Activated CD4-positive, alpha-beta T cell treated with anti-CD3 and anti-CD28 coated beads, Interleukin-2, amount 50 U/mL, for 16 hours (primary cell): ENCODE data around the gene SLC16A5.
"Not testable (repeated sequence)": the region's sequence is repeated elsewhere in the genome, so short reads cannot be mapped to it uniquely, and the experiment has no call there.

ENCODE experiments used
- DNase-seq: peaks from one replicate; pipeline ENCODE4 v3.0.0-alpha.2; 2020

SLC16A5 gene

DNA sequence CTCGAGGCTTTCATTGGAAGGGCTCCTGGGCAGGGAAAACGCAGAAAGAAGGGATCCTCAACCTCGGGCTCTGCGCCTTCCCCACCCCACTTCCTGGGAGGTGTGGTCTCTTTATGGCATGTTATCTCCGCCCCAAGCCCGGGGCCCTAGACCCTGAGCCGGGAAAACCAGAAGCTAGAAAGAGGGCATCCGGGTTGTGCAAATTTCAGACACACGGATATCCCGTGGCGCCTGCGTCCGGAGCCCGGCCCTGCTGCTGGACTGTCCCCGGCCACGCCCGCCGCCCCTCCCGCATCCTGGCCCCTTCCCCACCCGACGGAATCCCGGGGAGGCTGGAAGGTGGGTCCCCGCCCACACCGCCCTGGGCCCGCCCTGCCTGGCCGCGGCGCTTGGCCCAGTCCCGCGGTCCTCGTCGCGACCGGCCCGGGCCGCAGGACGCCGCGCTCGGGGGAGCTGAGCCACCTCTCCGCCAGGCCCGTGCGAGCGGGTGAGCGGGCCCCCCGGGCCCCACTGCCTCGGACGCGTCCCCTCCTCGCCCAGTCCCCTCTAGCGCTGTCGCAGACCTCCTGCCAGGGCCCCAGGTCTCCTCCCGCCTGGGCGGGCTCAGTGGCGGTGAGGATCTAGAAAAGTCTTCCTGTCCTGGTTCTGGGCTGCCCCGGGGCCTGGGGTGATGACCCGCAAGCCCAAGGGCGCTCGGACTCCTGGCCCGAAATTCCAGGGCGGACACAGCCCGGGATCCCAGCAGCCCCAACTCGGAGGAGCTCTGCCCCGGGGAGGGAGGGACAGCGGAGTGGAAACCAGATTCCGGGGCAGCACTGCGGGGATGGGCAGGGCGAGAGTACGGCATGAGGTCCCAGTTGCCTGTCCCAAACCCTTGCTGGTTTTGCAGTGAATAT lies at the start of gene SLC16A5:
Gene SLC16A5 (plus strand): TSS at position 397 of the 896 bp plus-strand sequence. CDS start 5,683 bp downstream, outside the sequence.
- DNase-seq = peak; percentile 44

- no peak for DNase-seq
These were observed 48.5 kb upstream of the SLC16A5 start for GRCh38 chr17:75039238-75039637.

GRCh38 chr17:75041656-75042280 lies 46.0 kb upstream of the SLC16A5 start:
- DNase-seq = no peak

GRCh38 chr17:75043789-75044188 lies 44.0 kb upstream of the SLC16A5 start:
- DNase-seq = not testable (repeated sequence)

- no peak for DNase-seq
These were observed 43.0 kb upstream of the SLC16A5 start for GRCh38 chr17:75044716-75045115.

- not testable (repeated sequence) for DNase-seq
These were observed 41.8 kb upstream of the SLC16A5 start for GRCh38 chr17:75045946-75046406.

GRCh38 chr17:75046407-75047289 lies 41.1 kb upstream of the SLC16A5 start, which contains the start of the genes ATP5PD and KCTD2:
Gene ATP5PD, minus strand, starts transcription at chr17:75046969. Its CDS starts 4,319 bp downstream, at chr17:75042650.
Gene KCTD2, plus strand, starts transcription at chr17:75047225. Its CDS starts 26 bp downstream, at chr17:75047251.
- DNase-seq = peak; percentile 98

GRCh38 chr17:75047398-75048098 lies 40.2 kb upstream of the SLC16A5 start:
- DNase-seq = no peak

- no peak for DNase-seq
These were observed 39.4 kb upstream of the SLC16A5 start for GRCh38 chr17:75048249-75048878.

DNA sequence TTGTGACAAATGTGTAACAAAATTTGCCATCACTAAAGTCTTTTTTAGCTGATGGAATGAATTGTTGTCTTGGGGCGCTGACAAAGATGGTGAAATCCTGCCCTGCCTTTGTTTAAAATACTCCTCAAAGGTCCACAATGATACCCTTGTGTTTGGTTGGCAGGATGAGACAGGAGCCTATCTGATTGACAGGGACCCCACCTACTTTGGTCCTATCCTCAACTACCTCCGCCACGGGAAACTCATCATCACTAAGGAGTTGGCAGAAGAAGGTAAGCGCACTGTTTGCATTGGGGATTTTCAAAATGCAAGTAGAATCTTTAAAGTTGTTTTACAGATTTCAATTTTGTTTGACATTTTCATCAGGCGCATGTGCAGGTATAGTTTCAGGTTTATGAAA lies 38.7 kb upstream of the SLC16A5 start:
- no peak for DNase-seq

DNA sequence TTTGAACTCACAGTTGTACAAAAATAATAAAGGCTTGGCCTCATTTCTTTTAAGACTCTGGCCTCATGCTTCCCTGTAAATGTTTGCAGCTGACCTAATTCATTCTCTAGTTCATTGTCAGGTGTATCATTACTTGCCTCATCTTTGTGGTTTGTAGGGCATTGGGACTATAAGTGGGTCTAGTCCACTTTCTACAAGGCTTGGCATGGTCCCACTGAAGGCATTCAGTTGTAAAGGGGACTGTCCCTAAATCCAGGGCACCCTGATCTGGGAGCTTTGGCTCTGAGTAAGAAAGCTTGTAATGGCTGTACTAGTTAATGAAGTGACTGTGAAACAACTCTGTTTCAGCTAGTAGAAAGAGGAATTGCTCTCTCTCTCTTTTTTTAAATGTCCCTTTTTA lies 38.0 kb upstream of the SLC16A5 start:
- DNase-seq = no peak

DNA sequence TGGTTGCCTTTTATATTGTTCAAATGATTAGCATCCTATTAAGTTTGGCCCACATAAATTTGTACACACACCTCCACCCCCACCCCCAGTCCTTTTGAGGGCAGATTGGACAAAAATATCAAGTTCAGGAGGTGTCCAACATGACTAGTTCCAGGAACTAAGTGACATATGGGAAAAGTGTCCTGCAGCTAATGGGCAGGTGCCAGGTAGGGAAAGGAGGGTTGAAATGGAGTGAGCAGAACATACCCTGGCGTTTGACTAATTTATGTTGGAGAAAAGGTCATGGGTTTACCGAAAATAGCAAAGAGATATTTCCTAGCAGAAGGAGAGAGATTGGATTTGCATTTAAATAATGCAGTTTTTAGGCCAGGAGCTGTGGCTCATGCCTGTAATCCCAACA lies 35.8 kb upstream of the SLC16A5 start:
- DNase-seq = no peak

DNA sequence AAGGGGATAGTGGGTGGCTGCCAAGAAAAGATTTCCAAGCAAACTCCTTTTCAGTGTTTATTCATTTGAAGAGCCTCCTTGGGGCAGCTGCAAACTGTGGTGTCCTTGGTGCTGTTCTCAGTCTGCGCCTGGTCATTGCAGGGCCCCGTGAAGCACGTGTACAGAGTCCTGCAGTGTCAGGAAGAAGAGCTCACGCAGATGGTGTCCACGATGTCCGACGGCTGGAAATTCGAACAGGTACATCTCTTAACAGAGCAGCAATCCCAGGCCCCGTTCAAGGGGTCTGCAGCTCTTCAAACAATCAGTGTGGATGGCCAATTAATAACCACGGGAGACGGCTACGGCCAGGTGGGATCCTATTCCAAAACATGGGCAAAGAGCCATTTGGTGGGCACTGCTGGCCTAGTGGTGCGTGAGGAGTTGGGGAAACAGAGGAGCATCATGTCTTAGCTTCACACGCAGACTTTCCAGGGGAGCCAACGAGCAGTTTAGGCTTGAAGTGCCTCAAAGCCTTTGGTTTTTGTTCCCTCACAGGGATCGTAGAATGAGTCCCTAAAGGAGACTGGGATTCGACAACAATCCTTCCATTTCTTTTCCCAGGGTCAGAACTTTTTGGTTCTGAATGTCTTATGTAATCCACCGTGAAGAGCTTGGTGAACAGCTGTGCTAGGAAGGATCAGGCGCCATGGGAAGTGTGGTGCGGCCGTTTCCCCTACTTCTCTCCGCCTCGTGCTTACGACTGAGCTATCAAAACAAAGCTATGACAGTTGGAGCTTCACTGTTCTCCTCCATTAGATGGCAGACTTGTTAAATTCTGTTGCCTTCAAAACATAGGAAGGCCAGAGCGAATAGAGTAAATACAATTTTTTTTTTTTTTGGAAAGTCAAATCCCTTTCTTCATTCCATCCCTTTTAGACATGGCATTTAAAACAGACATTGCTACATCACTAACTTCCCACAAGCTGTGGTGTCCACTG lies 28.1 kb upstream of the SLC16A5 start:
- no peak for DNase-seq

GRCh38 chr17:75060434-75061054 lies 27.2 kb upstream of the SLC16A5 start:
- no peak for DNase-seq

GRCh38 chr17:75061055-75061438 lies 26.7 kb upstream of the SLC16A5 start:
- no peak for DNase-seq

DNA sequence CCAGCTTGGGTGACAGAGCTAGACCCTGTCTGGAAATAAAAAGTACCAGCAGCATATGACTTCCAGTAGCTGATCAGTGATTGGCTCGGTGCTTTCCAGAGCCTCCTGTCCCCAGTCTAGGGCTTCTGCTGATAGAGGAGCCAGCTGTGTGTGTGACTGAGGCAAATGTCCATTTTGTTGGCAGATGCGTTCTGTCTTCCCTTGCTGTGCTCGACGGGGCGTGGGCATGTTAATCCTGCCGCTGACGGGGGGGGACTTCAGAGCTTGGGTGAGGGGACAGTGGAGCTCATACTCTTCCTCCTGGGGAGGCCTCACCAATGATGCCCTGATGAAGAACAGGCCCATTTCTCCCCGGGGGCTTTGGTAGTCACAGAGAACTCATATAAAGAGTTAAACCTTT lies 26.1 kb upstream of the SLC16A5 start:
- DNase-seq = no peak

DNA sequence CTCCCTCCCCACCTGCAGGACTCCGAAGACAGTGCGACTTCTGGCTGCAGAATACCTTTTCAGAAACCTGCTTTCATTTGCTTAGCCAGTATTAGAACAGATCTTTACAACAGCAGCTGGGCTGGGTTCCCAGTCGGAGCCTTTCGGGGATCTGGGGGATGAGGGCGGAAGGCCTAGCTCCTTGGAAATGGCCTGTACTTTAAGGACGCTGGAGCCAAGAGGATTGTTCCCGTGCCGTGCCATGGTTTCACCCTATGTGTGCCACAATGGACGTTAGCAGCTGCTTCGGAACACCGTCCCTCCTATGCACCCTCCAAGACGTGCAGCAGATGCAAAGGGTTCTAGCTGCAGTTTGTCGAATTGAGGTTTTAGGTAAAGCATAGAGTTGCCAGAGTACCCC lies 24.6 kb upstream of the SLC16A5 start:
- DNase-seq = no peak

- no peak for DNase-seq
These were observed 24.1 kb upstream of the SLC16A5 start for GRCh38 chr17:75063626-75064025.

GRCh38 chr17:75064040-75064439 lies 23.7 kb upstream of the SLC16A5 start:
- DNase-seq = no peak

GRCh38 chr17:75064460-75064859 lies 23.3 kb upstream of the SLC16A5 start:
- DNase-seq = no peak
